Measurements from ENCODE around the gene TPRA1. TPM values are rescaled to one million over a fixed set of nuclear protein-coding genes. Genes with fewer than 3 reads are reported as not detected.

TPRA1 gene
- total and polyA plus RNA-seq, 9 of the 15 experiments (the other 6 are each of a cell fraction or from before 2014, with no cell fraction given), result 0.66 to 21.5 (median 11.1) TPM

GRCh38 chr3:127547761-127548605 is 42.5 kb downstream of the TPRA1 start (continued):
- TF ChIP-seq ZBTB7A (IDR thresholded peaks at IDR 0.05; ENCODE audit: borderline replicate concordance, control insufficient read depth, low read depth, low read length) (0 out of 2 replicates have a peak, but pooled peaks have one; percentile 20), RAD21 (CRISPR knock-in tag; conservative IDR thresholded peaks at IDR 0.05 in 1 of 2, IDR thresholded peaks at IDR 0.05 in 1 of 2) (peak in 1 of 2 experiments; percentile 29; a peak in 3 of 4 replicates), NR1H2 (CRISPR knock-in tag; IDR thresholded peaks at IDR 0.05) (no peak), CTBP1 (IDR thresholded peaks at IDR 0.05; ENCODE audit: borderline replicate concordance) (0 out of 2 replicates have a peak, but pooled peaks have one; percentile 27), FOXP1 (CRISPR knock-in tag; IDR thresholded peaks at IDR 0.05) (no peak), HDAC3 (IDR thresholded peaks at IDR 0.05; ENCODE audit: borderline replicate concordance, partially characterized antibody) (no peak), HDAC8 (tag; IDR thresholded peaks at IDR 0.05) (no peak), NFIC (IDR thresholded peaks at IDR 0.05) (no peak), ZNF263 (CRISPR knock-in tag; IDR thresholded peaks at IDR 0.05; ENCODE audit: borderline replicate concordance) (no peak), RBM39 (optimal IDR thresholded peaks at IDR 0.05; ENCODE audit: low read depth, low read length) (no peak), SRSF7 (optimal IDR thresholded peaks at IDR 0.05; ENCODE audit: low read depth, low read length) (no peak), POU5F1 (IDR thresholded peaks at IDR 0.05; ENCODE audit: borderline replicate concordance, low read depth, low read length, partially characterized antibody) (no peak), CREM (IDR thresholded peaks at IDR 0.05; ENCODE audit: low read depth) (no peak), BCL6 (CRISPR knock-in tag; IDR thresholded peaks at IDR 0.05) (no peak), ESRRA (IDR thresholded peaks at IDR 0.05; ENCODE audit: borderline replicate concordance, low read depth) (peak; percentile 73), ZFPM2 (CRISPR knock-in tag; IDR thresholded peaks at IDR 0.05) (no peak), KDM5B (IDR thresholded peaks at IDR 0.05; ENCODE audit: insufficient replicate concordance, low read depth, low read length) (no peak), SRSF1 (IDR thresholded peaks at IDR 0.05; ENCODE audit: low read depth, low read length) (no peak)
- TF ChIP-seq, protein P1, sequence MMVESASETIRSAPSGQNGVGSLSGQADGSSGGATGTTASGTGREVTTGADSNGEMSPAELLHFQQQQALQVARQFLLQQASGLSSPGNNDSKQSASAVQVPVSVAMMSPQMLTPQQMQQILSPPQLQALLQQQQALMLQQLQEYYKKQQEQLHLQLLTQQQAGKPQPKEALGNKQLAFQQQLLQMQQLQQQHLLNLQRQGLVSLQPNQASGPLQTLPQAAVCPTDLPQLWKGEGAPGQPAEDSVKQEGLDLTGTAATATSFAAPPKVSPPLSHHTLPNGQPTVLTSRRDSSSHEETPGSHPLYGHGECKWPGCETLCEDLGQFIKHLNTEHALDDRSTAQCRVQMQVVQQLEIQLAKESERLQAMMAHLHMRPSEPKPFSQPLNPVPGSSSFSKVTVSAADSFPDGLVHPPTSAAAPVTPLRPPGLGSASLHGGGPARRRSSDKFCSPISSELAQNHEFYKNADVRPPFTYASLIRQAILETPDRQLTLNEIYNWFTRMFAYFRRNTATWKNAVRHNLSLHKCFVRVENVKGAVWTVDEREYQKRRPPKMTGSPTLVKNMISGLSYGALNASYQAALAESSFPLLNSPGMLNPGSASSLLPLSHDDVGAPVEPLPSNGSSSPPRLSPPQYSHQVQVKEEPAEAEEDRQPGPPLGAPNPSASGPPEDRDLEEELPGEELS (CRISPR knock-in tag; IDR thresholded peaks at IDR 0.05; ENCODE audit: borderline replicate concordance), result no peak
- TF ChIP-seq, protein P2, sequence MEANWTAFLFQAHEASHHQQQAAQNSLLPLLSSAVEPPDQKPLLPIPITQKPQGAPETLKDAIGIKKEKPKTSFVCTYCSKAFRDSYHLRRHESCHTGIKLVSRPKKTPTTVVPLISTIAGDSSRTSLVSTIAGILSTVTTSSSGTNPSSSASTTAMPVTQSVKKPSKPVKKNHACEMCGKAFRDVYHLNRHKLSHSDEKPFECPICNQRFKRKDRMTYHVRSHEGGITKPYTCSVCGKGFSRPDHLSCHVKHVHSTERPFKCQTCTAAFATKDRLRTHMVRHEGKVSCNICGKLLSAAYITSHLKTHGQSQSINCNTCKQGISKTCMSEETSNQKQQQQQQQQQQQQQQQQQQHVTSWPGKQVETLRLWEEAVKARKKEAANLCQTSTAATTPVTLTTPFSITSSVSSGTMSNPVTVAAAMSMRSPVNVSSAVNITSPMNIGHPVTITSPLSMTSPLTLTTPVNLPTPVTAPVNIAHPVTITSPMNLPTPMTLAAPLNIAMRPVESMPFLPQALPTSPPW (CRISPR knock-in tag; IDR thresholded peaks at IDR 0.05), result peak; percentile 89
- TF ChIP-seq, protein P3, sequence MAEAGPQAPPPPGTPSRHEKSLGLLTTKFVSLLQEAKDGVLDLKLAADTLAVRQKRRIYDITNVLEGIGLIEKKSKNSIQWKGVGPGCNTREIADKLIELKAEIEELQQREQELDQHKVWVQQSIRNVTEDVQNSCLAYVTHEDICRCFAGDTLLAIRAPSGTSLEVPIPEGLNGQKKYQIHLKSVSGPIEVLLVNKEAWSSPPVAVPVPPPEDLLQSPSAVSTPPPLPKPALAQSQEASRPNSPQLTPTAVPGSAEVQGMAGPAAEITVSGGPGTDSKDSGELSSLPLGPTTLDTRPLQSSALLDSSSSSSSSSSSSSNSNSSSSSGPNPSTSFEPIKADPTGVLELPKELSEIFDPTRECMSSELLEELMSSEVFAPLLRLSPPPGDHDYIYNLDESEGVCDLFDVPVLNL (CRISPR knock-in tag; IDR thresholded peaks at IDR 0.05; ENCODE audit: low read depth), result no peak
- TF ChIP-seq, protein P4, sequence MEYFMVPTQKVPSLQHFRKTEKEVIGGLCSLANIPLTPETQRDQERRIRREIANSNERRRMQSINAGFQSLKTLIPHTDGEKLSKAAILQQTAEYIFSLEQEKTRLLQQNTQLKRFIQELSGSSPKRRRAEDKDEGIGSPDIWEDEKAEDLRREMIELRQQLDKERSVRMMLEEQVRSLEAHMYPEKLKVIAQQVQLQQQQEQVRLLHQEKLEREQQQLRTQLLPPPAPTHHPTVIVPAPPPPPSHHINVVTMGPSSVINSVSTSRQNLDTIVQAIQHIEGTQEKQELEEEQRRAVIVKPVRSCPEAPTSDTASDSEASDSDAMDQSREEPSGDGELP (CRISPR knock-in tag; IDR thresholded peaks at IDR 0.05; ENCODE audit: borderline replicate concordance), result peak; percentile 79; the same call in 1 of the 2 replicates
